ENCODE measurements around the gene DCLK3.

The DCLK3 gene

DNA sequence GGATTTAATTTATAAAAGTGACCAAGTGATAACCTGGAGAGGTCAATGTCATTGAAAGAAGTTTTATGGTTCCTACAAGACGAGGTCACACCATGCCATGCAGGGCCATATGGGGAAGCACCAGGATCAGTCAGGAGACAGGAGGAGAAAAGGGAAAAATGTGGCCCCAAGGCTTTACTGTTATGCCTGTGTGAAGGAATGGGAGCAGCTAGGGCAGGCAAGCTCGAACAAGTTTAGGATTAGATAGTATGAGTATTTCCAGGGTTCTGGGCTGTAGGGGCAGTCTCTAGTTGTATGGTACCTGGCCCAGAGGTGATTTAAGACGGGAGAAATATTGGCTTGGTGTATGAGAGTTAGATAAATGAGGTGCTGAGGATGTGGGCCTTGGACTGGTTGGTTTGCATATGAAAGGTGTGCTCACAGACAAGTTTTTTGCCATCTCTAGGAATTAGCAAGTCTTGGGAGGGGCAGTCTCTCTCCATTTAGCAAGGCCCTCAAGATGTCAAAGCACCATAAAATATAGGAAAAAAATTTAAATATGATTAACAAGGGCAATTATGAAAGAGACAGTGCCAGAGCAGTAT lies 36.3 kb upstream of the DCLK3 start:
- no peak for FAIRE-seq
- TF ChIP-seq, protein P1, sequence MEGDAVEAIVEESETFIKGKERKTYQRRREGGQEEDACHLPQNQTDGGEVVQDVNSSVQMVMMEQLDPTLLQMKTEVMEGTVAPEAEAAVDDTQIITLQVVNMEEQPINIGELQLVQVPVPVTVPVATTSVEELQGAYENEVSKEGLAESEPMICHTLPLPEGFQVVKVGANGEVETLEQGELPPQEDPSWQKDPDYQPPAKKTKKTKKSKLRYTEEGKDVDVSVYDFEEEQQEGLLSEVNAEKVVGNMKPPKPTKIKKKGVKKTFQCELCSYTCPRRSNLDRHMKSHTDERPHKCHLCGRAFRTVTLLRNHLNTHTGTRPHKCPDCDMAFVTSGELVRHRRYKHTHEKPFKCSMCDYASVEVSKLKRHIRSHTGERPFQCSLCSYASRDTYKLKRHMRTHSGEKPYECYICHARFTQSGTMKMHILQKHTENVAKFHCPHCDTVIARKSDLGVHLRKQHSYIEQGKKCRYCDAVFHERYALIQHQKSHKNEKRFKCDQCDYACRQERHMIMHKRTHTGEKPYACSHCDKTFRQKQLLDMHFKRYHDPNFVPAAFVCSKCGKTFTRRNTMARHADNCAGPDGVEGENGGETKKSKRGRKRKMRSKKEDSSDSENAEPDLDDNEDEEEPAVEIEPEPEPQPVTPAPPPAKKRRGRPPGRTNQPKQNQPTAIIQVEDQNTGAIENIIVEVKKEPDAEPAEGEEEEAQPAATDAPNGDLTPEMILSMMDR (IDR thresholded peaks at IDR 0.05; ENCODE audit: insufficient read depth, missing control alignments), result no peak

DNA sequence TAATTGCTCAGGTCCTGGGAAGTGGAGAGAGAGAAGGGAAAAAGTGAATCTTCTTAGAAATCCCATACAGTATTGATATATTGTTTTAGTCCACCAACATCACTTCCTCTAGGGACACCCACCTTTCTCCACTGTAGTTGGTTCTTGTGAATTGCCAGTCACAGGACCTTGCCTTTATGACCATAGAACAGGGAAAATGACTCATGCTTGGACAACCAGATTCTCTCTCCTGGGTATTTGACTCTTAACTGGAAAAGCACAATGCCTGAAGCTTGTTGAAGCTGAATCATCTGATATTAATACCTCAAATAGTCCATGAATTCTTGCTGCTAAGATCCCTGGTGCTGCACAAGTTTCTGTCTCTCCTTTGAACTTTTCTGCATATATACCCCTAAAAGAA lies 32.5 kb upstream of the DCLK3 start:
- TF ChIP-seq, protein P1 (IDR thresholded peaks at IDR 0.05; ENCODE audit: insufficient read depth, missing control alignments), result no peak
- no peak for DNase-seq (ENCODE audit: insufficient read length, low spot score)
- no peak for FAIRE-seq

More for the DNA sequence above, 36.3 kb upstream of the DCLK3 start:
- no peak for DNase-seq (ENCODE audit: insufficient read length, low spot score)

DNA sequence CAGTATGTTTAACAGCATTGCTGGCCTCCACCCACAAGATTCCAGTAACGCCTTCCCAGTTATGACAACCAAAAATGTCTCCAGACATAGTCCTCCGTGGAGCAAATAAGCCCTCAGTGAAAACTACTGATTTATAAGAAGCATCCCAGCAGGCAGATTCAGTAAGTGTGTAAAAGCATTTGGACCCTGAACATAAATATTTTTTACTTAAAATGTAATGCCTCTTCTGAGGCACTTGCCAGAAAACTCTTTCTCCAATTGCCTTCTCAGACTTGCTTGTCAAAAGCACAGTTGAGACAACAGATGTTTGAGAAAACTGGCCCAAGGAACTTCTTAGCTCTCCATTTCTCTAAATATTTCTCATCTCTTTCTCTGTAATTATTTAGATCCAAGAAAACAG lies 31.8 kb upstream of the DCLK3 start:
- TF ChIP-seq, protein P1 (IDR thresholded peaks at IDR 0.05; ENCODE audit: insufficient read depth, missing control alignments), result no peak
- FAIRE-seq (no peak), DNase-seq (ENCODE audit: insufficient read length, low spot score) (no peak)

DNA sequence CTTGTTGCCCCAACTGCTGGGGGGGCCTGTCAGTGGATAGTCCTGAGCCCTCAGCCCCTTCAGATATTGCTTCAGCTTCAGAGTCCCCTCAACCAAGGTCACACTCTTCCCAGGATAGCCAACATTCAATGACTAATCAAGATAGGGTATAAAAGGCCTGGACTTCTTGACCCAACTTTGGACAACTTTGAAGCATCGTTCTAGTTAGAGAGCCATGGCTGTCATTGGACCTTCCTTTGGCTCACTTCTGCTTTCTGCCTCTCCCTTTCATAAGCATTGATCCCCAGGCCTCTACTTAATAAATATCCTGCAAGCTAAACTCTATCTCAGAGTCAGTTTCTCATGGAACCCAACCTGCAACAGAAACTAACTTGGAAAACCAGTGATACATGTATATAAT lies 31.3 kb upstream of the DCLK3 start:
- no peak for FAIRE-seq

DNA sequence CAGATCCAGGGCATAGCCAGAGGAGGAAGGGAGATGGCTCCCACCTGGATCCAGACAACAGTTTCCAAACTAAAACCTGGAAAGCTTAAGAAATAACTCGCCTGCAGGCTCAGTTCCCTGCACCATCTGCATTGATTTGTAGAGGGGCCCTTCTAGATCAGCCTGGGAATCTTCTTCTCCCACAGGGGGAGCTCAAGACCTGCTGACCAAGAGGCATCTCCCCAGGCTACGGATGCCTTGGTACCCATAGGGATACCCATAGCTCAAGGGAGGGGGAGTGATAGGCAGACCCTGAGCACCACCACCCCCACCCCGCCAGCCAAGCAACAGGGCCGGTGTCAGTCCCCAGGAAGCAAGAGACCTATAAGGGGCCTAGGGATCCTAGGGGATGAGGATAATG lies 28.0 kb upstream of the DCLK3 start:
- DNase-seq (ENCODE audit: insufficient read length, low spot score) (no peak), FAIRE-seq (no peak)

More for the DNA sequence above, 31.3 kb upstream of the DCLK3 start:
- TF ChIP-seq, protein P1 (IDR thresholded peaks at IDR 0.05; ENCODE audit: insufficient read depth, missing control alignments), result no peak
- DNase-seq (ENCODE audit: insufficient read length, low spot score), result no peak

DNA sequence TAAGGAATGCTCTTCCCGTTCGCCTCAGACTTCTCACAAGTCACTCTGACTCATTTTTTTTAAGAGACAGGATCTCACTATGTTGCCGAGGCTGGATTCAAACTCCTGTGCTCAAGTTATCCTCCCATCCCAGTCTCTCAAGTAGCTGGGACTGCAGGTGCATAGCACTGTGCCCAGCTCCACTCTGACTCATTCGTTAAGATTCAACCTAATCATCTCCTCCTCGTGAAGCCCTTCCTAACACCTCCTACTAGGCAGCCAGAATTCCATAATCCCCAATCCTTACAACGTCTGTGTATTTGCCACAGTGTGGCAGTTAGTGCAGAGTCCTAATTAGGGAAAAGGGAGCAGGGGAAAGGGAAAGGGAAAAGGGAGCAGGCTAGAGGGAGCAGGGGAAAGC lies 26.4 kb upstream of the DCLK3 start:
- no peak for FAIRE-seq
- DNase-seq (ENCODE audit: insufficient read length, low spot score), result no peak

More for the DNA sequence above, 28.0 kb upstream of the DCLK3 start:
- TF ChIP-seq, protein P1 (IDR thresholded peaks at IDR 0.05; ENCODE audit: insufficient read depth, missing control alignments), result peak; percentile 36

More for the DNA sequence above, 26.4 kb upstream of the DCLK3 start:
- TF ChIP-seq, protein P1 (IDR thresholded peaks at IDR 0.05; ENCODE audit: insufficient read depth, missing control alignments), result no peak
